Kidney (tissue), 14 donors: ENCODE results near the gene INO80D. TPM values are rescaled to one million over a fixed set of nuclear protein-coding genes. Genes with fewer than 3 reads are reported as not detected.
"Not testable (repeated sequence)": the region's sequence is repeated elsewhere in the genome, so short reads cannot be mapped to it uniquely, and the experiment has no call there.

Source experiments
- DNase-seq, 5 donors: peaks; one replicate each; pipeline ENCODE4 v3.0.0-alpha.2; 2013 to 2020
- FAIRE-seq: peaks from 2 replicates; lab custom pipeline; 2012; peaks lifted over from hg19 to GRCh38; lab: Jason Lieb, UNC
- H3K27ac ChIP-seq, 2 donors: one replicate each; pipeline ENCODE4 v1.7.0; 2013; ENCODE audit warnings: low read depth in 2 of 2, low read length in 2 of 2, inconsistent platforms in 1 of 2
- H3K27me3 ChIP-seq: one replicate; pipeline ENCODE4 v1.7.1; 2013; ENCODE audit warnings: low read length, inconsistent platforms; ENCODE audit not compliant: control insufficient read depth, insufficient read depth
- H3K36me3 ChIP-seq, 3 donors: one replicate each; pipeline versions ENCODE4 v1.7.0 to v1.7.1; 2013; ENCODE audit warnings: low read length in 3 of 3, control low read depth in 1 of 3, inconsistent platforms in 1 of 3; ENCODE audit not compliant: insufficient read depth in 3 of 3, control insufficient read depth in 2 of 3
- H3K4me1 ChIP-seq, 3 donors: one replicate each; pipeline versions ENCODE4 v1.7.0 to v1.7.1; 2013; ENCODE audit warnings: low read length in 3 of 3, inconsistent platforms in 1 of 3, low read depth in 1 of 3; ENCODE audit not compliant: control insufficient read depth in 2 of 3, insufficient read depth in 2 of 3
- H3K4me3 ChIP-seq, 3 donors: one replicate each; pipeline versions ENCODE4 v1.7.0 to v1.8.1; 2013; ENCODE audit warnings: low read length in 3 of 3, control low read depth in 1 of 3, inconsistent platforms in 1 of 3
- H3K9ac ChIP-seq, 3 donors: one replicate each; pipeline versions ENCODE4 v1.7.0 to v1.7.1; 2013; ENCODE audit warnings: low read length in 3 of 3, control low read depth in 1 of 3, inconsistent platforms in 1 of 3
- H3K9me3 ChIP-seq, 3 donors: one replicate each; pipeline versions ENCODE4 v1.7.0 to v1.7.1; 2013; ENCODE audit warnings: low read length in 3 of 3, control low read depth in 1 of 3, inconsistent platforms in 1 of 3; ENCODE audit not compliant: control insufficient read depth in 2 of 3, insufficient read depth in 1 of 3
- CTCF ChIP-seq: IDR thresholded peaks from 3 replicates; pipeline ENCODE4 v1.5.1; 2012; ENCODE audit warnings: mild to moderate bottlenecking, moderate library complexity, borderline replicate concordance; ENCODE audit not compliant: insufficient read depth; ENCODE audit errors: extremely low read depth
- intact Hi-C: fragments of 100-400 bp; cut with DNase I; formaldehyde crosslinking; loops from one replicate; pipeline ENCODE4 v1.11.1; 2022
- polyA plus RNA-seq: library from polyadenylated mRNA; stranded (reverse); fragments of 350-450 nt; fragmentation: Illumina TruSeq; extraction: RNeasy Lipid Tissue Mini Kit (QIAGEN cat#74804); gene quantifications from one replicate; pipeline ENCODE4 v1.2.3, GENCODE V29; 2014; ENCODE audit warnings: low read depth, low replicate concordance; ENCODE audit not compliant: insufficient read depth
- total RNA-seq: library from RNA; stranded (reverse); fragmentation: NEBNext Ultra II Directional; extraction: Animal tissue kit (Norgen Biotek cat#: 25700); gene quantifications from one replicate; pipeline ENCODE4 v1.2.1, GENCODE V29; 2021
- donor health status: control.
- donor health status: control.
- donor health status: control.
- donor health status: control.
- donor health status: control.
- donor health status: DM: yes; HTN: yes; CAD: no.
- donor health status: Normal renal cell carcinoma (clear cell type).

Gene INO80D
- total and polyA plus RNA-seq, 2 donors from 2014 or later = 1.7 to 29.9 TPM

DNA sequence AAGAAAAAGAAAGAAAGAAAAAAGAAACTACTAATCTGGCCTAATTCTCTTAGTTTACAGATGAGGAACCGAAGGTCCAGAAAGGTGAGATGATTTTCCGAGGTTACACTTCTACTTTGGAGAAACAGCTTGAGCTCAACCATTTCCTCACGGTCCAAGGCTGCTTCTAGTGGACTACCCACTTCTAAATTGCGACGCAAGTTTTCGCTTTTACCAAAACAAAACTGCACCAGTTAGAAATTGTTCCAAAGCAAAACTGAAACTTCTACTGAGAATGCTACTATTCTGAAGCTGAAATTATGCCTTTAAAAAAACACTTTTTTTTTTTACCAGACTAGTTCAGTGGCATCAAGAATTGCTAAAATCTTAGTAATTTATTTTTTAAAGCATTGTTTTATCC is 101.6 kb downstream of the INO80D start:
- no peaks in the 10 kb centered on the region for H3K36me3 ChIP-seq
- DNase-seq (no peak), FAIRE-seq (no peak)
- no peaks in the 10 kb centered on the region for H3K27me3 ChIP-seq
- no peaks in the 10 kb centered on the region for H3K9me3 ChIP-seq
- intact Hi-C loops = no loop called here
- no peak overlapping the region for H3K27ac ChIP-seq
- TF ChIP-seq CTCF = no peak
- no peak overlapping the region for H3K4me3 ChIP-seq
- no peak overlapping the region for H3K9ac ChIP-seq
- peaks cover 0 to 7% (median 0%) of the 10 kb centered on the region in 3 donors for H3K4me1 ChIP-seq

GRCh38 chr2:205982776-205983327 is 103.1 kb downstream of the INO80D start:
- DNase-seq (no peak), FAIRE-seq (no peak)
- H3K9me3 ChIP-seq = no peaks in the 10 kb centered on the region
- H3K27ac ChIP-seq = no peak overlapping the region
- no peak overlapping the region for H3K4me3 ChIP-seq
- TF ChIP-seq CTCF = no peak
- H3K9ac ChIP-seq = no peak overlapping the region
- peaks cover 0 to 4% (median 0%) of the 10 kb centered on the region in 3 donors for H3K4me1 ChIP-seq
- no peaks in the 10 kb centered on the region for H3K36me3 ChIP-seq
- H3K27me3 ChIP-seq = no peaks in the 10 kb centered on the region
- intact Hi-C loops = no loop called here

DNA sequence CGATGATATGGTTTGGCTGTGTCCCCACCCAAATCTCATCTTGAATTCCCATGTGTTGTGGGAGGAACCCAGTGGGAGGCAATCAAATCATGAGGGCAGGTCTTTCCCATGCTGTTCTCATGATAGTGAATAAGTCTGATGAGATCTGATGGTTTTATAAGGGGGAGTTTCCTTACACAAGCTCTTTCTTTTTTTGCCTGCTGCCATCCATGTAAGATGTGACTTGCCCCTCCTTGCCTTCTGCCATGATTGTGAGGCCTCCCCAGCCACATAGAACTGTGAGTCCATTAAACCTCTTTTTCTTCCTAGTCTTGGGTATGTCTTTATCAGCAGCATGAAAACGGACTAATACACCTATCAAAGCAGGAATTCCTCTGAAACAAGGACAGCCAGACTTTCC is 107.2 kb downstream of the INO80D start:
- H3K27ac ChIP-seq, H3K36me3 ChIP-seq, H3K9me3 ChIP-seq, intact Hi-C loops, H3K27me3 ChIP-seq, H3K9ac ChIP-seq, H3K4me3 ChIP-seq, FAIRE-seq, DNase-seq: not testable (repeated sequence)
- peaks cover 6 to 19% (median 6%) of the 10 kb centered on the region in 3 donors for H3K4me1 ChIP-seq

DNA sequence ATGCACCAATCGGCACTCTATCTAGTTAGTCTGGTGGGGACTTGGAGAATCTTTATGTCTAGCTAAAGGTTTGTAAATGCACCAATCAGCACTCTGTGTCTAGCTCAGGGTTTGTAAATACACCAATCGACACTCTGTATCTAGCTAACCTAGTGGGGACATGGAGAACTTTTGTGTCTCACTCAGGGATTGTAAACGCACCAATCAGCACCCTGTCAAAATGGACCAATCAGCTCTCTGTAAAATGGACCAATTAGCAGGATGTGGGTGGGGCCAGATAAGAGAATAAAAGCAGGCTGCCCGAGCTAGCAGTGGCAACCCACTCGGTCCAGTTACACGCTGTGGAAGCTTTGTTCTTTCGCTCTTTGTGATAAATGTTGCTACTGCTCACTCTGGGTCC is 108.3 kb downstream of the INO80D start:
- DNase-seq, H3K4me3 ChIP-seq, H3K9ac ChIP-seq, FAIRE-seq, H3K27ac ChIP-seq, intact Hi-C loops, H3K27me3 ChIP-seq, H3K9me3 ChIP-seq, H3K36me3 ChIP-seq: not testable (repeated sequence)
- H3K4me1 ChIP-seq = peaks cover 6 to 22% (median 6%) of the 10 kb centered on the region in 3 donors

DNA sequence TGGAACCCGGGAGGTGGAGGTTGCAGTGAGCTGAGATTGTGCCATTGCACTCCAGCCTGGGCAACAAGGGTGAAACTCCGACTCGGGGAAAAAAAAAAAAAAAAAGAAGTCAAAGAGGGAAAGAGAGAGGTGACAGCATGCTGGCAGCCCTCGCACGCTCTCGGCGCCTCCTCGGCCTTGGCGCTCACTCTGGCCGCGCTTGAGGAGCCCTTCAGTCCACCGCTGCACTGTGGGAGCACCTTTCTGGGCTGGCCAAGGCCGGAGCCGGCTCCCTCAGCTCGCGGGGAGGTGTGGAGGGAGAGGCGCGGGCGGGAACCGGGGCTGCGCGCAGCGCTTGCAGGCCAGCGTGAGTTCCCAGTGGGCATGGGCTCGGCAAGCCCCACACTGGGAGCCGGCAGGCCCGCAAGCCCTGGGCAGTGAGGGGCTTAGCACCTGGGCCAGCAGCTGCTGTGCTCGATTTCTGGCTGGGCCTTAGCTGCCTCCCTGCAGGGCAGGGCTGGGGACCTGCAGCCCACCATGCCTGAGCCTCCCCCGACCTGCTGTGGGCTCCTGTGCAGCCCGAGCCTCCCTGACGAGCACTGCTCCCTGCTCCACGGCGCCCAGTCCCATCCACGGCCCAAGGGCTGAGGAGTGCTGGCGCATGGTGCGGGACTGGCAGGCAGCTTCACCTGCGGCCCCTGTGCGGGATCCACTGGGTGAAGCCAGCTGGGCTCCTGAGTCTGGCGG is 108.9 kb downstream of the INO80D start:
- H3K9me3 ChIP-seq, DNase-seq, H3K27ac ChIP-seq, FAIRE-seq, H3K36me3 ChIP-seq, intact Hi-C loops, H3K4me3 ChIP-seq, H3K27me3 ChIP-seq, H3K9ac ChIP-seq: not testable (repeated sequence)
- peaks cover 6 to 22% (median 6%) of the 10 kb centered on the region in 3 donors for H3K4me1 ChIP-seq
